ENCODE results near the gene BCAS3. TPM values are rescaled to one million over a fixed set of nuclear protein-coding genes. Genes with fewer than 3 reads are reported as not detected.

BCAS3 gene
- total RNA-seq, 4 donors from 2014 or later, result 41.0 to 81.4 (median 45.6) TPM

DNA sequence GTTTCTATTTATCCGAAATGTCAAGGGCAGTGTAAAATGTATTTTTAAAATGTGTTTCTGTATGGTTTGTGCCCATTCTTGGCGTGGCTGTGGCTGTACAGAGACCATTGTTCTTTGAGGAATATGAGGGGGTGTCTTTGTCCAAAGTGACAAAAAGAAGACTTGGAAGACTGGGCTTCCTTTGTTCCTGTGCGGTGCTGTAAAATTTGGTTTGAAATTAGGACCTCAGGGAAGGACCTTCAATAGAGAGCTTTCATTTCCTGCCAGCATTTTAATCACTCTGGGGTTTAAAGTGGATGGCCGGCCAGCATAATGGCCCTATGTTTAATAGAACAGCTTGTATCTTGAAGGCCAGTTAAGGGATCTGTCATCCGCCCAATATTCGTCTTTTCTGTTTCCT, 531.9 kb downstream of the BCAS3 start:
- Histone ChIP-seq H3K27me3 (no peaks in the 10 kb centered on the region), H3K9me3 (no peaks in the 10 kb centered on the region)

DNA sequence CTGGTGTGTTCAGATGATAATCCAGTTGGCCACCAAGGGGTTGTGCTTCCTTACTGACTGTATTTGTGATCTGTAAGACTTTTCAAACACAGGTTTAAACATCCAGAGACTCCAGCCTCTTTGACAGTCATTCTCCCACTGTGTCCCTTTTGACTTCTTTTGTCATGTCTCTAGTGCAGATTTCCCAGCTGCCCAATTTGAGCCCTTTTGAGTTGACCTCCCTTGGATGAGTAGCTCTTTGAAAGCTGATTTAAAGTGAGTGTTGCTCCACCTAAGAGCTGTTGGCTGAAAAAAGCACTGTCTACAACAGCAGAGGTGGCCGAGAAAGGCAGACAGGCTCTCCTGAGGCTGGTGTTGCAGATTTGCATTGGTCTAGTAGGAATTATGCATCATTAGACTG, 533.6 kb downstream of the BCAS3 start:
- no peaks in the 10 kb centered on the region for H3K9me3 ChIP-seq
- H3K27ac ChIP-seq, result no peak overlapping the region
- H3K27me3 ChIP-seq, result no peaks in the 10 kb centered on the region
- WGBS, result 100% methylated on average over 1 of the region's 1 CpG
- no peak overlapping the region for H3K4me3 ChIP-seq
- TF ChIP-seq POLR2AphosphoS5 (IDR thresholded peaks at IDR 0.05) (no peak), POLR2A (IDR thresholded peaks at IDR 0.05) (no peak), CTCF (IDR thresholded peaks at IDR 0.05) (no peak)
- H3K36me3 ChIP-seq, result no peaks in the 10 kb centered on the region
- no peak for DNase-seq (ENCODE audit: low spot score in 2 of 2)
- no peaks in the 10 kb centered on the region for H3K4me1 ChIP-seq

More for the DNA sequence above, 531.9 kb downstream of the BCAS3 start:
- Histone ChIP-seq H3K4me1 (no peaks in the 10 kb centered on the region), H3K4me3 (no peak overlapping the region), H3K36me3 (no peaks in the 10 kb centered on the region), H3K27ac (no peak overlapping the region)
- WGBS, result 53% methylated on average over 6 of the region's 6 CpGs
- no peak for DNase-seq (ENCODE audit: low spot score in 2 of 2)
- TF ChIP-seq EP300 (IDR thresholded peaks at IDR 0.05), result no peak
- no peak for TF ChIP-seq CTCF (IDR thresholded peaks at IDR 0.05)
- no peak for TF ChIP-seq POLR2AphosphoS5 (IDR thresholded peaks at IDR 0.05)
- TF ChIP-seq POLR2A (IDR thresholded peaks at IDR 0.05), result no peak

DNA sequence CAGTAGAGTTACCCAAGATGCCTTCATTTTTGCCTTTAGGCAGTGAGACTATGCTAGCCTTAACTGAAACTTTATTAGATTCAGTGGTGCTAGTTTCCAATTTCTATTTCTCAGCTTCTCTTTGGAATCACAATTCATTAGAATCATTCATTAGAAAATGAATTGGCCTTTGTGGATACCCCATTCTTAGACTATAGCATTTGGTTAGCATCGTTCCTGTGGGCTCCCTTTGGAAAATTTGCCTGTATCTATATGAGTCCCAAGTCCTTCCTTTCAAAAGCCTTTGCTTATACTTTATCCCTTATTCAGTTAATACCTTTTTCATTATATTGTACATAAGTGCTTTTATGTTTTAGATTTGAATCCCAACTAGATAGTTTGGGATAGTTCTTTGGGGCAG, 535.0 kb downstream of the BCAS3 start:
- Histone ChIP-seq H3K4me1 (no peaks in the 10 kb centered on the region), H3K27me3 (no peaks in the 10 kb centered on the region), H3K36me3 (no peaks in the 10 kb centered on the region), H3K27ac (no peak overlapping the region), H3K4me3 (no peak overlapping the region), H3K9me3 (no peaks in the 10 kb centered on the region)
- no peak for DNase-seq (ENCODE audit: low spot score in 2 of 2)
- TF ChIP-seq CTCF (IDR thresholded peaks at IDR 0.05) (no peak), POLR2A (IDR thresholded peaks at IDR 0.05) (no peak), POLR2AphosphoS5 (IDR thresholded peaks at IDR 0.05) (no peak), EP300 (IDR thresholded peaks at IDR 0.05) (no peak)
- WGBS, result 87% methylated on average over 1 of the region's 1 CpG

DNA sequence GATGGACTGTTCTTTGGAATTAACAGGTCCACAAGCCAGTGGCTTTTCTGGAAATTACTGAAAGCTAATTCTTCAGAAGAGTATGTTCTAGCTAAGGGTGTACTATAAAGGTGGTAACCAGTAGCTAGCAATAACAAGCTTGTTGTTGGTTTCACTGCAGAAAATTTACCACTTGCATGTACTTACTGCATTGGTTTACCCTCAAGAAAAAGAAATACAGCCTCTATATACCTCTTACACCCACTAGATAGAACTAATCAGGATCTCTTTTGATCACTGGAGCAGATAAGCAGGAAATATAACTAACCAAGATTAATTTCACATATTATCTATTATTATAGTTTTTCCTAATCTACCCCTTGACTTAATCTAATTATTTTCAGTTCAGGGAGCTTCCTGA, 537.1 kb downstream of the BCAS3 start:
- TF ChIP-seq EP300 (IDR thresholded peaks at IDR 0.05) (no peak), POLR2AphosphoS5 (IDR thresholded peaks at IDR 0.05) (no peak), POLR2A (IDR thresholded peaks at IDR 0.05) (no peak), CTCF (IDR thresholded peaks at IDR 0.05) (no peak)
- no peak overlapping the region for H3K27ac ChIP-seq
- no peak overlapping the region for H3K4me3 ChIP-seq
- DNase-seq (ENCODE audit: low spot score in 2 of 2), result no peak
- H3K4me1 ChIP-seq, result no peaks in the 10 kb centered on the region
- no peaks in the 10 kb centered on the region for H3K36me3 ChIP-seq
- H3K27me3 ChIP-seq, result no peaks in the 10 kb centered on the region
- no peaks in the 10 kb centered on the region for H3K9me3 ChIP-seq

DNA sequence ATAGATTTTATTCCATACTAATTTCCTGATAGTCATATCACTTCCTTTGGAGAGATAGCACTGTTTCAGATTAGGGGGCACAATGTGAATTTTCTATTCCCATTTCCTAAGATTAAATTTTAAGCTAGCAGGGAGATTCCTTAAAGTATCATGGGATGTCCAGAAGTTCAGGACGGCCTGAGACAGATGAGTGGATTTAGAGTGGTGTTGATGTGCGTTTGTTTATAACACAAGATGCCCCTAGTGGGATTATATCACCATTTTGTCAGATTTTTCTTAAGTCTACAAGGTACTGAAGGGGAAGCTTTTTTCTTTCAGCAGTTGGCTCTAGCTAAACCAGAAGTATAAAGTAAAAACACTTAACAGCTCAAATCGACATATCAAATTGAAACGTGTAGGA, 538.4 kb downstream of the BCAS3 start:
- no peaks in the 10 kb centered on the region for H3K4me1 ChIP-seq
- H3K27ac ChIP-seq, result no peak overlapping the region
- H3K36me3 ChIP-seq, result no peaks in the 10 kb centered on the region
- 96% methylated on average over 4 of the region's 4 CpGs for WGBS
- no peaks in the 10 kb centered on the region for H3K9me3 ChIP-seq
- H3K4me3 ChIP-seq, result no peak overlapping the region
- TF ChIP-seq CTCF (IDR thresholded peaks at IDR 0.05), result no peak
- TF ChIP-seq POLR2A (IDR thresholded peaks at IDR 0.05), result no peak
- TF ChIP-seq POLR2AphosphoS5 (IDR thresholded peaks at IDR 0.05), result no peak
- no peak for TF ChIP-seq EP300 (IDR thresholded peaks at IDR 0.05)
- no peaks in the 10 kb centered on the region for H3K27me3 ChIP-seq
- no peak for DNase-seq (ENCODE audit: low spot score in 2 of 2)
